HEK293T (cell line): ENCODE measurements around the gene TP53.

ENCODE experiments used
- BHLHE40 ChIP-seq: fragments of 450-650 bp; IDR thresholded peaks from 2 replicates; pipeline ENCODE4 v1.6.1; 2016; ENCODE audit warnings: mild to moderate bottlenecking, moderate library complexity, borderline replicate concordance
- ELF4 ChIP-seq: fragments of 450-650 bp; IDR thresholded peaks from 2 replicates; pipeline ENCODE4 v1.6.1; 2017; ENCODE audit warnings: antibody characterized with exemption
- FOXK2 ChIP-seq: fragments of 450-650 bp; IDR thresholded peaks from 2 replicates; pipeline ENCODE4 v1.6.1; 2016; ENCODE audit warnings: mild to moderate bottlenecking
- HDGF ChIP-seq: fragments of 450-650 bp; IDR thresholded peaks from 2 replicates; pipeline ENCODE4 v1.6.1; 2017; ENCODE audit warnings: antibody characterized with exemption, borderline replicate concordance
- L3MBTL2 ChIP-seq: fragments of 450-650 bp; conservative IDR thresholded peaks from 2 replicates; pipeline ENCODE4 v1.6.1; 2016; ENCODE audit warnings: mild to moderate bottlenecking
- NFRKB ChIP-seq: fragments of 450-650 bp; IDR thresholded peaks from 2 replicates; pipeline ENCODE4 v1.6.1; 2016; ENCODE audit warnings: mild to moderate bottlenecking, moderate library complexity
- SP1 ChIP-seq: fragments of 450-650 bp; IDR thresholded peaks from 2 replicates; pipeline ENCODE4 v1.6.1; 2017
- SUZ12 ChIP-seq: fragments of 450-650 bp; IDR thresholded peaks from 2 replicates; pipeline ENCODE4 v1.6.1; 2016; ENCODE audit warnings: mild to moderate bottlenecking
- TARDBP ChIP-seq: fragments of 450-650 bp; IDR thresholded peaks from 2 replicates; pipeline ENCODE4 v1.6.1; 2016
- TF ChIP-seq, protein P1 (sequence below): fragments of 450-650 bp; IDR thresholded peaks from 2 replicates; pipeline ENCODE4 v1.6.1; 2016

DNA sequence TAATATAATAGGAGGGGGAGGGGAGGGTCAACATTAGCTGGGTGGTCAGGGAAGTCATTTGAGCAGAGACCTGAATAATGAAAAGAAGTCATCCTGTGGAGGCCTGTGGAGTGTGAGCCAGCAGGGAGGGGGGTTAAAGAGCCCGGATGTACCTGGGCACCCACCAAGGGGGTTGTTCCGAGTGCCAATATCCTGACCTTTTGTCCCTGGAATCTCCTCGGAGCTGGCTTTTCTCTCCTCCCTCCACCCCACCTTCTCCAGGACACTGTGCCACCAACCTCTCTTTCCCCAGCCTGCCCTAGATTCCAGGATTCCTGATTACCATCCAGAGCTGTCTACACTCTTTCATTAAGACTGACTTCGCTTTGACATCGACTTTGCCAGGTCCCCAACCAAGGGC is 51.1 kb downstream of the TP53 start:
- TF ChIP-seq ELF4, result no peak
- TF ChIP-seq, protein P1, sequence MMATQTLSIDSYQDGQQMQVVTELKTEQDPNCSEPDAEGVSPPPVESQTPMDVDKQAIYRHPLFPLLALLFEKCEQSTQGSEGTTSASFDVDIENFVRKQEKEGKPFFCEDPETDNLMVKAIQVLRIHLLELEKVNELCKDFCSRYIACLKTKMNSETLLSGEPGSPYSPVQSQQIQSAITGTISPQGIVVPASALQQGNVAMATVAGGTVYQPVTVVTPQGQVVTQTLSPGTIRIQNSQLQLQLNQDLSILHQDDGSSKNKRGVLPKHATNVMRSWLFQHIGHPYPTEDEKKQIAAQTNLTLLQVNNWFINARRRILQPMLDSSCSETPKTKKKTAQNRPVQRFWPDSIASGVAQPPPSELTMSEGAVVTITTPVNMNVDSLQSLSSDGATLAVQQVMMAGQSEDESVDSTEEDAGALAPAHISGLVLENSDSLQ, result no peak
- TF ChIP-seq SP1, result no peak
- TF ChIP-seq SUZ12, result no peak
- TF ChIP-seq FOXK2, result no peak
- TF ChIP-seq NFRKB, result no peak
- no peak for TF ChIP-seq TARDBP
- TF ChIP-seq BHLHE40, result no peak
- TF ChIP-seq HDGF, result no peak
- no peak for TF ChIP-seq L3MBTL2
